ENCODE measurements around the gene LRRC25. TPM values are rescaled to one million over a fixed set of nuclear protein-coding genes. Genes with fewer than 3 reads are reported as not detected.
"Not testable (repeated sequence)": the region's sequence is repeated elsewhere in the genome, so short reads cannot be mapped to it uniquely, and the experiment has no call there.

The LRRC25 gene
- total RNA-seq, 1 donor from 2014 or later = not detected

GRCh38 chr19:18364826-18365528 is 32.4 kb downstream of the LRRC25 start:
- Mint-ChIP-seq H3K4me3 (ENCODE audit: unreplicated experiment) (peak overlapping the region; percentile 10), H3K9me3 (ENCODE audit: unreplicated experiment) (no peaks in the 10 kb centered on the region), H3K36me3 (ENCODE audit: unreplicated experiment) (peaks cover 13% of the 10 kb centered on the region), H3K27me3 (ENCODE audit: unreplicated experiment) (no peaks in the 10 kb centered on the region), H3K27ac (ENCODE audit: unreplicated experiment) (peak overlapping the region; percentile 95), H3K4me1 (ENCODE audit: unreplicated experiment) (peaks cover 33% of the 10 kb centered on the region)
- TF ChIP-seq CTCF (IDR thresholded peaks at IDR 0.05) = no peak
- DNase-seq (ENCODE audit: extremely low spot score, unreplicated experiment) = no peak

GRCh38 chr19:18364277-18364825 is 33.1 kb downstream of the LRRC25 start:
- H3K4me3 Mint-ChIP-seq (ENCODE audit: unreplicated experiment); H3K27me3 Mint-ChIP-seq (ENCODE audit: unreplicated experiment); DNase-seq (ENCODE audit: extremely low spot score, unreplicated experiment); H3K9me3 Mint-ChIP-seq (ENCODE audit: unreplicated experiment): not testable (repeated sequence)
- Mint-ChIP-seq H3K4me1 (ENCODE audit: unreplicated experiment) (peaks cover 29% of the 10 kb centered on the region), H3K36me3 (ENCODE audit: unreplicated experiment) (peaks cover 18% of the 10 kb centered on the region), H3K27ac (ENCODE audit: unreplicated experiment) (peak overlapping the region; percentile 95)

- peak overlapping the region; percentile 95 for H3K27ac Mint-ChIP-seq (ENCODE audit: unreplicated experiment)
Measured at GRCh38 chr19:18363787-18364186, 33.6 kb downstream of the LRRC25 start.

GRCh38 chr19:18362934-18363542 is 34.4 kb downstream of the LRRC25 start:
- H3K4me1 Mint-ChIP-seq (ENCODE audit: unreplicated experiment) = peaks cover 27% of the 10 kb centered on the region
- no peak for TF ChIP-seq CTCF (IDR thresholded peaks at IDR 0.05)
- peak overlapping the region; percentile 95 for H3K27ac Mint-ChIP-seq (ENCODE audit: unreplicated experiment)
- H3K36me3 Mint-ChIP-seq (ENCODE audit: unreplicated experiment) = peaks cover 27% of the 10 kb centered on the region
- H3K4me3 Mint-ChIP-seq (ENCODE audit: unreplicated experiment) = no peak overlapping the region
- H3K9me3 Mint-ChIP-seq (ENCODE audit: unreplicated experiment) = no peaks in the 10 kb centered on the region
- H3K27me3 Mint-ChIP-seq (ENCODE audit: unreplicated experiment) = no peaks in the 10 kb centered on the region
- DNase-seq (ENCODE audit: extremely low spot score, unreplicated experiment) = no peak

More at GRCh38 chr19:18363787-18364186, 33.6 kb downstream of the LRRC25 start:
- no peak for DNase-seq (ENCODE audit: extremely low spot score, unreplicated experiment)
- Mint-ChIP-seq H3K27me3 (ENCODE audit: unreplicated experiment) (no peaks in the 10 kb centered on the region), H3K36me3 (ENCODE audit: unreplicated experiment) (peaks cover 21% of the 10 kb centered on the region), H3K4me3 (ENCODE audit: unreplicated experiment) (no peak overlapping the region), H3K9me3 (ENCODE audit: unreplicated experiment) (no peaks in the 10 kb centered on the region), H3K4me1 (ENCODE audit: unreplicated experiment) (peaks cover 27% of the 10 kb centered on the region)
- TF ChIP-seq CTCF (IDR thresholded peaks at IDR 0.05) = no peak

- DNase-seq (ENCODE audit: extremely low spot score, unreplicated experiment) = no peak
- peaks cover 24% of the 10 kb centered on the region for H3K4me1 Mint-ChIP-seq (ENCODE audit: unreplicated experiment)
- no peaks in the 10 kb centered on the region for H3K27me3 Mint-ChIP-seq (ENCODE audit: unreplicated experiment)
- H3K9me3 Mint-ChIP-seq (ENCODE audit: unreplicated experiment) = no peaks in the 10 kb centered on the region
- no peak overlapping the region for H3K4me3 Mint-ChIP-seq (ENCODE audit: unreplicated experiment)
- no peak for TF ChIP-seq CTCF (IDR thresholded peaks at IDR 0.05)
- H3K36me3 Mint-ChIP-seq (ENCODE audit: unreplicated experiment) = peaks cover 36% of the 10 kb centered on the region
- H3K27ac Mint-ChIP-seq (ENCODE audit: unreplicated experiment) = no peak overlapping the region
Measured at GRCh38 chr19:18361646-18362045, 35.8 kb downstream of the LRRC25 start.
